ENCODE data around the gene CPNE4.
"Not testable (repeated sequence)": the region's sequence is repeated elsewhere in the genome, so short reads cannot be mapped to it uniquely, and the experiment has no call there.

CPNE4 gene

DNA sequence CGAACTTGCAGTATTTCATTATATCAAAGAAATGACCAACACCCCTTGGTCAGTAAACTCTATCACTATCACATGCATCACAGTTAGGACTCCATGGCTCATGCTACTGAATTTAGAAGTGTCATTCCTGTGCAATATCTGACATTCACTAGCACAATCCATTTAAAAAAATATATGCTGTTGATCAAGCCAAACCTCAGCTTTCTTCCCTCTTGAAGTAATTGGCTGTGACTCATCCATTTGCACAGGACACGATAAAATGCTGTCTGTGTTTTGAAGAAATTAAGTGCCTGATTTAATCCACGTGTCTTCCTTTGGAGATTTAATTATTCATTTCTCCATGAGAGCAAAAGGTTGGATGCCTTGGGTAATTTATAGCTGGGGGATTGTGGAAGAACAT is 38.9 kb downstream of the CPNE4 start:
- H3K9ac ChIP-seq (ENCODE audit: low read depth, low read length): no peak overlapping the region
- no peak overlapping the region for H3K4me3 ChIP-seq (ENCODE audit: low read length)
- no peak overlapping the region for H3K4me2 ChIP-seq (ENCODE audit: low read length)
- no peaks in the 10 kb centered on the region for H3K36me3 ChIP-seq (ENCODE audit: insufficient read depth, low read length)
- H3K27me3 ChIP-seq (ENCODE audit: control insufficient read depth, insufficient read depth, low read length): no peaks in the 10 kb centered on the region
- no peaks in the 10 kb centered on the region for H3K9me3 ChIP-seq (replicated peaks; ENCODE audit: low read length)
- H3K4me1 ChIP-seq (ENCODE audit: control insufficient read depth, insufficient read depth, low read length): no peaks in the 10 kb centered on the region

GRCh38 chr3:131989318-131989717 is 45.5 kb downstream of the CPNE4 start:
- no peaks in the 10 kb centered on the region for H3K36me3 ChIP-seq (ENCODE audit: insufficient read depth, low read length)
- no peak overlapping the region for H3K4me2 ChIP-seq (ENCODE audit: low read length)
- no peak overlapping the region for H3K4me3 ChIP-seq (ENCODE audit: low read length)
- no peaks in the 10 kb centered on the region for H3K4me1 ChIP-seq (ENCODE audit: control insufficient read depth, insufficient read depth, low read length)
- no peaks in the 10 kb centered on the region for H3K9me3 ChIP-seq (replicated peaks; ENCODE audit: low read length)
- no peak overlapping the region for H3K9ac ChIP-seq (ENCODE audit: low read depth, low read length)
- H3K27me3 ChIP-seq (ENCODE audit: control insufficient read depth, insufficient read depth, low read length): no peaks in the 10 kb centered on the region

GRCh38 chr3:131988209-131988608 is 46.6 kb downstream of the CPNE4 start:
- Histone ChIP-seq H3K9me3 (replicated peaks; ENCODE audit: low read length) (no peaks in the 10 kb centered on the region), H3K4me1 (ENCODE audit: control insufficient read depth, insufficient read depth, low read length) (no peaks in the 10 kb centered on the region), H3K4me3 (ENCODE audit: low read length) (no peak overlapping the region), H3K9ac (ENCODE audit: low read depth, low read length) (no peak overlapping the region), H3K4me2 (ENCODE audit: low read length) (no peak overlapping the region), H3K36me3 (ENCODE audit: insufficient read depth, low read length) (no peaks in the 10 kb centered on the region), H3K27me3 (ENCODE audit: control insufficient read depth, insufficient read depth, low read length) (no peaks in the 10 kb centered on the region)

DNA sequence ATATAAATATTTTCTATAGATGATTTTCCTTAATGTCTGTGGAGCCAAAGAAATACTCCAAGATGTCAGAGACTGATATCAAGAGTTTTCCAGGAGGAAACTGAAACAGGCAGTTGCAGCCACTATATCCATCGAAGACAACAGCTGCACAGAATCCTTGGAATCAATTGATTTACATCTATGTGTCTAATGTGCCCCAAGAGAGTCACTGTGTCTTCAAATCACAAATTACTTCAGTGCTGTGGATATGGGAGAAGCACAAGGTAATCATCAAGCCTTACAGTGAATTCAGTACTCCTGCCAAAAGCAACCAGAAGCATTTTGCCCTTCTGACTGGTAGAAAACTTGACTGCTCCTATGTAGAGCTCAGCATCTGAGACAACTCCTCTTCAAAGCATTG is 51.1 kb downstream of the CPNE4 start:
- Histone ChIP-seq H3K4me2 (ENCODE audit: low read length) (no peak overlapping the region), H3K27me3 (ENCODE audit: control insufficient read depth, insufficient read depth, low read length) (no peaks in the 10 kb centered on the region), H3K36me3 (ENCODE audit: insufficient read depth, low read length) (no peaks in the 10 kb centered on the region), H3K4me3 (ENCODE audit: low read length) (no peak overlapping the region), H3K4me1 (ENCODE audit: control insufficient read depth, insufficient read depth, low read length) (no peaks in the 10 kb centered on the region), H3K9me3 (replicated peaks; ENCODE audit: low read length) (no peaks in the 10 kb centered on the region), H3K9ac (ENCODE audit: low read depth, low read length) (no peak overlapping the region)

DNA sequence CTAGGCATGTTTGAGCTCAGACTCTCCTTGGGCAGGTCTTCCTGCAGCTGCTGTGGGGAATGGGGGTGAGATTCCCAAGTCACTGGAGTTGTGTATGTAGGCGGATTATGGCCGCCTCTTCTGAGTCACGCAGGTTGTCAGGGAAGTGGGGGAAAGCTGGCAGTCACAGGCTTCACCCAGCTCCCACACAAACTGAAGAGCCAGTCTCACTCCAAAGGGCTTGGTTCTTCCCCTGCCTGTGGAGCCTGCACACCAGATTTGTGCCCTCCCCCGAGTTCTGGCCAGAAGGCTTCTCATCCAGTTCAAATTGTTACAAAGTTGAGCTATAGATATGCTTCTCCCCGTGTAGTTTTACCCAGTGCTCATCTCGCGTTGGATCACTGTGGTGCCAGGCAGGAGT is 53.5 kb downstream of the CPNE4 start:
- Histone ChIP-seq H3K27me3 (ENCODE audit: control insufficient read depth, insufficient read depth, low read length) (no peaks in the 10 kb centered on the region), H3K4me2 (ENCODE audit: low read length) (no peak overlapping the region), H3K9me3 (replicated peaks; ENCODE audit: low read length) (no peaks in the 10 kb centered on the region), H3K36me3 (ENCODE audit: insufficient read depth, low read length) (no peaks in the 10 kb centered on the region), H3K4me1 (ENCODE audit: control insufficient read depth, insufficient read depth, low read length) (no peaks in the 10 kb centered on the region), H3K9ac (ENCODE audit: low read depth, low read length) (no peak overlapping the region), H3K4me3 (ENCODE audit: low read length) (no peak overlapping the region)

GRCh38 chr3:131976448-131976847 is 58.4 kb downstream of the CPNE4 start:
- no peak overlapping the region for H3K4me2 ChIP-seq (ENCODE audit: low read length)
- H3K27me3 ChIP-seq (ENCODE audit: control insufficient read depth, insufficient read depth, low read length): peaks cover 3% of the 10 kb centered on the region
- no peak overlapping the region for H3K4me3 ChIP-seq (ENCODE audit: low read length)
- H3K9me3 ChIP-seq (replicated peaks; ENCODE audit: low read length): no peaks in the 10 kb centered on the region
- H3K9ac ChIP-seq (ENCODE audit: low read depth, low read length): no peak overlapping the region
- H3K36me3 ChIP-seq (ENCODE audit: insufficient read depth, low read length): no peaks in the 10 kb centered on the region
- H3K4me1 ChIP-seq (ENCODE audit: control insufficient read depth, insufficient read depth, low read length): no peaks in the 10 kb centered on the region

DNA sequence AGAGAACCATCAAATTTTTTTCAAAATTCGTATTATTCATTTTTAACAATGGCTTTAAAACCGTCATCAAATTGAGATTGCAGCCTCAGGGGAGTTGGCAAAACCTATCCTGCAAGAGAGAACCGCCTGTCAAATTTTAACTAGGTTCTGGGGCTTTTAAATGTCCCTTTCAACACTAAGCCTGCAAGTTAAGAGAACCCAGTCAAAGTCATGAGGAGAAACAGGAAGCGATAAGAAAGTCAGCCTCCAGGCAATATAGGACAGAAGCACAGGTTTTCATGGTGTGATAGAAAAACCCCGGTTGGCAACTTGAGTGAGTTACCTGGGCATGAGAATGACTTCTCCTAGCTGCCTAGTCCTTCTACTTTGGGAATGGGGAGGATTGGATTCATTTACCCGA is 59.8 kb downstream of the CPNE4 start:
- no peaks in the 10 kb centered on the region for H3K9me3 ChIP-seq (replicated peaks; ENCODE audit: low read length)
- peaks cover 3% of the 10 kb centered on the region for H3K27me3 ChIP-seq (ENCODE audit: control insufficient read depth, insufficient read depth, low read length)

DNA sequence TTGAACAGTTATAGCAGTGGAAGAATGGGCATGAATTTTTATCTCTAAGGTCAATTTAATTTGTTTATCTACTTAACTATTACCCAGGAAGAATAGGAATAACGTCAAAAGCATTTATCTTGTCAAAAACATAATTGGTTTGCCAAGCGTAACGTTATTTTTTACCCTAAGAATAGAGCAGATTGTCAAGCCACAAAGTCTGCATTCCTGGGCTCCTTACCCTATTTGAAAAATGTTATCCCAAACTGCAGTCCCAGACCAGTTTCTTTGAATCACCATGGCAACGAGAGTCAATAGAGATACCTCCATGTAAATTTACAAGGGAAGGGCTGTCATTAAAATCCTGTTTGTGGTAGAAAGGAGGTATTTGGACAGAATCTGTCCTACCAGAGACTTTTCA is 61.1 kb downstream of the CPNE4 start:
- Histone ChIP-seq H3K27me3 (ENCODE audit: control insufficient read depth, insufficient read depth, low read length) (peaks cover 3% of the 10 kb centered on the region), H3K36me3 (ENCODE audit: insufficient read depth, low read length) (no peaks in the 10 kb centered on the region), H3K4me2 (ENCODE audit: low read length) (no peak overlapping the region), H3K4me1 (ENCODE audit: control insufficient read depth, insufficient read depth, low read length) (no peaks in the 10 kb centered on the region), H3K9me3 (replicated peaks; ENCODE audit: low read length) (no peaks in the 10 kb centered on the region), H3K4me3 (ENCODE audit: low read length) (no peak overlapping the region), H3K9ac (ENCODE audit: low read depth, low read length) (no peak overlapping the region)

More for the DNA sequence above, 59.8 kb downstream of the CPNE4 start:
- H3K4me1 ChIP-seq (ENCODE audit: control insufficient read depth, insufficient read depth, low read length): no peaks in the 10 kb centered on the region
- no peak overlapping the region for H3K9ac ChIP-seq (ENCODE audit: low read depth, low read length)
- H3K4me2 ChIP-seq (ENCODE audit: low read length): no peak overlapping the region
- no peaks in the 10 kb centered on the region for H3K36me3 ChIP-seq (ENCODE audit: insufficient read depth, low read length)
- no peak overlapping the region for H3K4me3 ChIP-seq (ENCODE audit: low read length)

DNA sequence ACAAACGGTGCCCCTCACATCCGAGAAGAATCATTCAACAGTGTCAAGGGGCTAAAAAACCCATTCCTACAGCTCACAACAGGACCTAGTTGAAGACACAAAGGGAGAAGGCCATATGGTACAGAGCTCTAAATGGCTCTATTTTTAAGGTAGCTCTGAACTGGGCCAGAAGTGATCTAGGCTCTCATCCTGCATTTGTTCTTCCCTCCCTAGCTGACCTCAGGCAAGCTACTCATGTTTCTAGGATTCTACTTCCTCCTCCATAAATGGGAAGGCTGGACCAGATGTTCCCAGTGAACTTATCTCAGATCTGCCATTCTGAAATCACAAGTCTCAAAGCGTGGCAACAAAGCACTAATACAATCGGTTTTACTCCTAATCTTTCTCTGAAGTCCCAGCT is 62.3 kb downstream of the CPNE4 start:
- H3K9ac ChIP-seq (ENCODE audit: low read depth, low read length): no peak overlapping the region
- H3K36me3 ChIP-seq (ENCODE audit: insufficient read depth, low read length): no peaks in the 10 kb centered on the region
- H3K27me3 ChIP-seq (ENCODE audit: control insufficient read depth, insufficient read depth, low read length): peaks cover 3% of the 10 kb centered on the region
- H3K4me1 ChIP-seq (ENCODE audit: control insufficient read depth, insufficient read depth, low read length): no peaks in the 10 kb centered on the region
- H3K4me3 ChIP-seq (ENCODE audit: low read length): no peak overlapping the region
- H3K9me3 ChIP-seq (replicated peaks; ENCODE audit: low read length): no peaks in the 10 kb centered on the region
- no peak overlapping the region for H3K4me2 ChIP-seq (ENCODE audit: low read length)

GRCh38 chr3:131972091-131972490 is 62.7 kb downstream of the CPNE4 start:
- H3K4me2 ChIP-seq (ENCODE audit: low read length): no peak overlapping the region

DNA sequence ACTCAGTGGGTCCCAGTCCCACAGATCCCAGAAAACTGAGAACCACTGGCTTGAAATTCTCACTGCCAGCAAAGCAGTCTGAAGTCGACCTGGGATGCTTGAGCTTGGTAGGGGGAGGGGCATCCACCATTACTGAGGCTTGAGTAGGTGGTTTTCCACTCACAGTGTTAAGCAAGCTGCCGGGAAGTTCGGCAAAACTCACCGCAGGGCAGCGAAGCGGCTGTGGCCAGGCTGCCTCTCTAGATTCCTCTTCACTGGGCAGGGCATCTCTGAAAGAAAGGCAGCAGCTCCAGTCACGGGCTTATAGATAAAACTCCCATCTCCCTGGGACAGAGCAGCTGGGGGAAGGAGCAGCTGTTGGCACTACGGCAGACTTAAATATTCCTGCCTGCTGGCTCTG is 71.4 kb downstream of the CPNE4 start:
- not testable (repeated sequence) for H3K9ac ChIP-seq (ENCODE audit: low read depth, low read length); H3K4me3 ChIP-seq (ENCODE audit: low read length); H3K4me2 ChIP-seq (ENCODE audit: low read length); H3K9me3 ChIP-seq (replicated peaks; ENCODE audit: low read length); H3K4me1 ChIP-seq (ENCODE audit: control insufficient read depth, insufficient read depth, low read length); H3K27me3 ChIP-seq (ENCODE audit: control insufficient read depth, insufficient read depth, low read length); H3K36me3 ChIP-seq (ENCODE audit: insufficient read depth, low read length)

More at GRCh38 chr3:131972091-131972490, 62.7 kb downstream of the CPNE4 start:
- Histone ChIP-seq H3K36me3 (ENCODE audit: insufficient read depth, low read length) (no peaks in the 10 kb centered on the region), H3K4me1 (ENCODE audit: control insufficient read depth, insufficient read depth, low read length) (no peaks in the 10 kb centered on the region), H3K27me3 (ENCODE audit: control insufficient read depth, insufficient read depth, low read length) (peaks cover 3% of the 10 kb centered on the region), H3K4me3 (ENCODE audit: low read length) (no peak overlapping the region), H3K9ac (ENCODE audit: low read depth, low read length) (no peak overlapping the region), H3K9me3 (replicated peaks; ENCODE audit: low read length) (no peaks in the 10 kb centered on the region)

GRCh38 chr3:131962982-131963381 is 71.8 kb downstream of the CPNE4 start:
- Histone ChIP-seq H3K4me2 (ENCODE audit: low read length) (no peak overlapping the region), H3K9ac (ENCODE audit: low read depth, low read length) (no peak overlapping the region), H3K9me3 (replicated peaks; ENCODE audit: low read length) (no peaks in the 10 kb centered on the region), H3K4me3 (ENCODE audit: low read length) (no peak overlapping the region), H3K36me3 (ENCODE audit: insufficient read depth, low read length) (no peaks in the 10 kb centered on the region), H3K27me3 (ENCODE audit: control insufficient read depth, insufficient read depth, low read length) (no peaks in the 10 kb centered on the region), H3K4me1 (ENCODE audit: control insufficient read depth, insufficient read depth, low read length) (no peaks in the 10 kb centered on the region)

All from skeletal muscle satellite cell (primary cell).